GM20000 (cell line): Measurements from ENCODE around the gene ROBO1.

Experiments used
- DNase-seq: peaks from one replicate; pipeline ENCODE4 v3.0.0; 2012; ENCODE audit warnings: low spot score
- TF ChIP-seq, protein P1 (sequence below): IDR thresholded peaks from 2 replicates; pipeline ENCODE4 v1.5.1; 2012; ENCODE audit warnings: mild to moderate bottlenecking, control low read depth; ENCODE audit errors: extremely low read depth, missing control alignments

ROBO1 gene

DNA sequence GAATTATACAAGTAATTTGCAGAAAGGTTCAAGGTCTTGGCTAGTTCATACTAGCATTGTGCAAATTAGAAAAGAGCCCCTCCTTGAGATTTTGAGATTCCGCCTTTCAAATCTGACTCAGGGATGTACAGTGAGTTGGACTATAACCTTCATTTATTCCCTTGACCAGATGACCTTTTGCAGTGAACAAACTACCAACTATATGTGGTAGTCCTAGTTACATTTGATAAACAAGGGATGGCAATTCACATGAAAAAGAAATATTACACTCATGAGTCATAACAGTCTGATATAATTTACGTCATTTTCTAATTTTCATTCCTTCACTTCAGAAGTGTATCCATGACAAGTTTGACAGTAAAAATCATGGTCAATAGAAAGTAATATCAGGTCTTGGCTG is 860.4 kb downstream of the ROBO1 start:
- no peak for DNase-seq
- TF ChIP-seq, protein P1, sequence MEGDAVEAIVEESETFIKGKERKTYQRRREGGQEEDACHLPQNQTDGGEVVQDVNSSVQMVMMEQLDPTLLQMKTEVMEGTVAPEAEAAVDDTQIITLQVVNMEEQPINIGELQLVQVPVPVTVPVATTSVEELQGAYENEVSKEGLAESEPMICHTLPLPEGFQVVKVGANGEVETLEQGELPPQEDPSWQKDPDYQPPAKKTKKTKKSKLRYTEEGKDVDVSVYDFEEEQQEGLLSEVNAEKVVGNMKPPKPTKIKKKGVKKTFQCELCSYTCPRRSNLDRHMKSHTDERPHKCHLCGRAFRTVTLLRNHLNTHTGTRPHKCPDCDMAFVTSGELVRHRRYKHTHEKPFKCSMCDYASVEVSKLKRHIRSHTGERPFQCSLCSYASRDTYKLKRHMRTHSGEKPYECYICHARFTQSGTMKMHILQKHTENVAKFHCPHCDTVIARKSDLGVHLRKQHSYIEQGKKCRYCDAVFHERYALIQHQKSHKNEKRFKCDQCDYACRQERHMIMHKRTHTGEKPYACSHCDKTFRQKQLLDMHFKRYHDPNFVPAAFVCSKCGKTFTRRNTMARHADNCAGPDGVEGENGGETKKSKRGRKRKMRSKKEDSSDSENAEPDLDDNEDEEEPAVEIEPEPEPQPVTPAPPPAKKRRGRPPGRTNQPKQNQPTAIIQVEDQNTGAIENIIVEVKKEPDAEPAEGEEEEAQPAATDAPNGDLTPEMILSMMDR: no peak

DNA sequence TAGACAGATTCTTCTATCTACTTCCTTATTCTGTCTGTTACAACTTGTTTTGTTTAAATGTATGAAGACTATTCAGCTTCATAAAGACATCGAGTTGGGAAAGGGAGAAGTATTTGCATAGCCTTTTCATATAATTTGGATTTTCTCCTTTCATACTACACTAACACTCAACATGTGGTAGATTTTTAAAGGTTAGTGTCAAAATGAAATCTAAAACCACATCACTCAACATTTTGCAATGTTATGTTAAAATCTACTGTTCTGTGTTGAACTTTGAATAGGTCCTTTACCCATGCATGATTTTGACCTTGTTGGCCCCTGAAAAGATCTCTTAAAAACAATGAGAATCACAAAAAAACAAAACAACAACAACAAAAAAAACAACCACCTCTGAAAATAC is 860.9 kb downstream of the ROBO1 start:
- no peak for DNase-seq
- TF ChIP-seq, protein P1: no peak

DNA sequence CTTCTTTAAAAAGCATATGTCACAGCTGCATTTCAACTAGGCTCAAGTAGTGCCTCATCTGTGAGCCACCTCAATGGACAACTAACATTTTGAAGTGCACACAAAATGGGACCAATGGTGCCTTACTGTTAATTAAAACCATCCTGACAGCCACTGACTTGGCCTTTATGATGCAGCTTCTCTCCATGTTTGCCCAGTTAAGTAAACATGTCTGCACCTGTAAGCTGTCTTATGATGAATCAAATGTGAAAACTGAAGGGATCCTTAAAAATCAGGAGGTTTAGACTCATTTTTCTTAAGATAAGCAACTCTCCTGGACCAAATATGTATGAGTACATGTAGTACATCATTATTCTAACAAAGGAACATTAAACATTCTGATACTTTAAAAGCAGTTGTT is 861.6 kb downstream of the ROBO1 start:
- TF ChIP-seq, protein P1: no peak

DNA sequence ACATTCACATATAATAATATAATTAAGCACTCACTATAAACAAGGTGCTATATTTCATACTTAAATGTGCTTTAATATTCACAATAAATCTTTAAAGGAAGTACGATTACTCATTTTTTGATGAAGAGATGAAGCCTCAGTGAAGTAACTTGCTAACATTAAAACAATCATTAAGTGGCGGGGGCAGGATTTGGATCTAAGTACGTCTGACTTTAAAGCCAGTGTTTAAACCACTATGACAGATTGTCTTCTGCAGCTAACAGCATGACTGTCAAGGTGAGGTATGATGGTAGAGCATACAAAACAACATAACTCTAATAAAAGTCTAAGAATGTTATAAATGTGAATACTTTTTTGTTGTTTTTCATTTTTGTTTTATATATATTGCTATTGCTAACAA is 862.1 kb downstream of the ROBO1 start:
- TF ChIP-seq, protein P1: no peak
- no peak for DNase-seq

More for the DNA sequence above, 861.6 kb downstream of the ROBO1 start:
- DNase-seq: no peak

DNA sequence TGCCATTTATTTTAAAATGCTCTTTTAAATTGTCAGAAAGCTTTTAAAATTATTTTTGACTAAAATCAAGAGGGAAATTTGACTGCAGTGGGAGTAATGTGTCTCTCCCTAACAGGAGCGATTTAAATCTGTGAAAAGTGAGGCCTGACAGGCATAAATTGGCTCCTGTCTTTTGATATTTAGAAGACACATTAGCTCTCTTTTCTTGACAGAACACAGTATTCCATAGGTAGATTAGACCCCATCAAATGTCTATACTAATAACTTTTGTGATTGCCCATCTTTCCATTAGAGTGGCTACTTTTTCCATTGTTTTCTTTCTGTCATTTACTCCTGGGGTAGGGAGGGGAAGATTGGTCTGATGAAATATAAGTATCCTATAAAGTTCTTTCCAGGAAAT is 866.3 kb downstream of the ROBO1 start:
- DNase-seq: no peak
- TF ChIP-seq, protein P1: no peak

DNA sequence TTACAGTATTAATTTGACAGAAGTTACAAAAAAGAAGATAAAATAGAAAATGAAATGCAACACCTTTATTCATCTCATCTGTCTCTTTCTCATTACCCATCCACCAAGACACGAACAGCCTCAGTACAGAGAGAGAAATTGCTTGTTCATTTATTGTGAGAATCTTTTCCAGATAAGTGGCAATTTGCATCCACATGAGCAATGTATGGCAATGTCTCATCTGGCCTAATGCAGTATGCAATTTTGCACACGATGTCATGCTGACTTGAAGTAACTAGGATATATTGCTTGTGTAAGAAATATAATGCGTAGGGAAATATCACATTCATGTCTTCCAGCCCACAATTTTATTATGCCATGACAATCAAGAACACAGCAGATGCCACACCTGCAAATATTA is 866.9 kb downstream of the ROBO1 start:
- TF ChIP-seq, protein P1: no peak
- no peak for DNase-seq

DNA sequence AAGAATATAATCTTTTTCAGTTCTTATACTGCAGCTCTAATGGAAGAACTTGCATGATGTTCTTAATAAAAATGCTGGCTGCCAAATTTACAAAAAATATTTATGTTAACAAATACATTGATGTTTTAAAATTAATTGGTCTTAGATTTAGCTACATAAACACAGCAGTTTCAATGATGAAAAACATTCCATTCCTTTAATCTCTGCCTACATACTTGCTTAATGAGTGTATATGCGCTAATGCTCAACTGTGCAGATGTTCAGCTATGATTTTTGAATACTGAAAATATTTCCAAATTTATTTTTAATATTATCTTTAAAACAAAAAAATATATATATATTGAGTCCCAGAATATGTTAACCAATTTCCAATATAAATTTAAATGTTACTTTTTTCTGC is 867.4 kb downstream of the ROBO1 start:
- TF ChIP-seq, protein P1: no peak
- DNase-seq: no peak
